Stimulated activated naive CD8-positive, alpha-beta T cell treated with anti-CD3 and anti-CD28 coated beads, Interleukin-15, Interleukin-2, amounts not matched to agents 100 U/mL and 50 U/mL, for 24 hours (primary cell): ENCODE data around the gene MCM5.
"Not testable (repeated sequence)": the region's sequence is repeated elsewhere in the genome, so short reads cannot be mapped to it uniquely, and the experiment has no call there.

Source experiments
- ATAC-seq: fragments of 150-1000 bp; cut with Tn5 transposase; one replicate; pipeline ENCODE4 v1.10.0; 2021
- DNase-seq: peaks from one replicate; pipeline ENCODE4 v3.0.0; 2021

MCM5 gene

GRCh38 chr22:35379146-35379993, 20.6 kb upstream of the MCM5 start:
- ATAC-seq (no peak), DNase-seq (no peak)

- DNase-seq (no peak), ATAC-seq (no peak)
Measured at GRCh38 chr22:35380013-35380412, 19.9 kb upstream of the MCM5 start.

GRCh38 chr22:35380537-35381423, 19.2 kb upstream of the MCM5 start, which contains the start of gene HMOX1:
Gene HMOX1, plus strand, starts transcription at chr22:35381096. Its CDS starts 78 bp downstream, at chr22:35381174.
- ATAC-seq (peak; percentile 76), DNase-seq (peak; percentile 65)

GRCh38 chr22:35381424-35382009, 18.4 kb upstream of the MCM5 start:
- DNase-seq (no peak), ATAC-seq (no peak)

- ATAC-seq, result no peak
Measured at GRCh38 chr22:35383679-35384071, 16.3 kb upstream of the MCM5 start.

GRCh38 chr22:35384527-35384926, 15.4 kb upstream of the MCM5 start:
- DNase-seq (no peak), ATAC-seq (no peak)

More at GRCh38 chr22:35383679-35384071, 16.3 kb upstream of the MCM5 start:
- DNase-seq, result no peak

- DNase-seq (no peak), ATAC-seq (no peak)
Measured at GRCh38 chr22:35384975-35385588, 14.9 kb upstream of the MCM5 start.

- DNase-seq, result no peak
- peak; percentile 9 for ATAC-seq
Measured at GRCh38 chr22:35386670-35387288, 13.2 kb upstream of the MCM5 start.

- ATAC-seq (no peak), DNase-seq (no peak)
Measured at GRCh38 chr22:35390933-35391332, 9.0 kb upstream of the MCM5 start.

- DNase-seq (no peak), ATAC-seq (no peak)
Measured at GRCh38 chr22:35392357-35392756, 7.6 kb upstream of the MCM5 start.

GRCh38 chr22:35393116-35394010, 6.6 kb upstream of the MCM5 start:
- no peak for DNase-seq
- ATAC-seq, result no peak

- no peak for DNase-seq
Measured at GRCh38 chr22:35394011-35394312, 6.0 kb upstream of the MCM5 start.

GRCh38 chr22:35394810-35395563, 5.0 kb upstream of the MCM5 start:
- ATAC-seq (no peak), DNase-seq (no peak)

More at GRCh38 chr22:35394011-35394312, 6.0 kb upstream of the MCM5 start:
- no peak for ATAC-seq

GRCh38 chr22:35396622-35397021, 3.3 kb upstream of the MCM5 start:
- not testable (repeated sequence) for ATAC-seq, DNase-seq

- no peak for DNase-seq
Measured at GRCh38 chr22:35397095-35397904, 2.6 kb upstream of the MCM5 start.

GRCh38 chr22:35398591-35398973, 1.4 kb upstream of the MCM5 start:
- DNase-seq (no peak), ATAC-seq (no peak)

More at GRCh38 chr22:35397095-35397904, 2.6 kb upstream of the MCM5 start:
- ATAC-seq, result no peak

GRCh38 chr22:35399114-35399677, 744 bp upstream of the MCM5 start:
- DNase-seq (peak; percentile 43), ATAC-seq (no peak)

- no peak for ATAC-seq
- DNase-seq, result peak; percentile 34
Measured at GRCh38 chr22:35400501-35400790, 506 bp downstream of the MCM5 start.

- ATAC-seq (no peak), DNase-seq (no peak)
Measured at GRCh38 chr22:35401863-35402262, 1.9 kb downstream of the MCM5 start.
